ENCODE measurements around the gene SERTAD2.

SERTAD2 gene

DNA sequence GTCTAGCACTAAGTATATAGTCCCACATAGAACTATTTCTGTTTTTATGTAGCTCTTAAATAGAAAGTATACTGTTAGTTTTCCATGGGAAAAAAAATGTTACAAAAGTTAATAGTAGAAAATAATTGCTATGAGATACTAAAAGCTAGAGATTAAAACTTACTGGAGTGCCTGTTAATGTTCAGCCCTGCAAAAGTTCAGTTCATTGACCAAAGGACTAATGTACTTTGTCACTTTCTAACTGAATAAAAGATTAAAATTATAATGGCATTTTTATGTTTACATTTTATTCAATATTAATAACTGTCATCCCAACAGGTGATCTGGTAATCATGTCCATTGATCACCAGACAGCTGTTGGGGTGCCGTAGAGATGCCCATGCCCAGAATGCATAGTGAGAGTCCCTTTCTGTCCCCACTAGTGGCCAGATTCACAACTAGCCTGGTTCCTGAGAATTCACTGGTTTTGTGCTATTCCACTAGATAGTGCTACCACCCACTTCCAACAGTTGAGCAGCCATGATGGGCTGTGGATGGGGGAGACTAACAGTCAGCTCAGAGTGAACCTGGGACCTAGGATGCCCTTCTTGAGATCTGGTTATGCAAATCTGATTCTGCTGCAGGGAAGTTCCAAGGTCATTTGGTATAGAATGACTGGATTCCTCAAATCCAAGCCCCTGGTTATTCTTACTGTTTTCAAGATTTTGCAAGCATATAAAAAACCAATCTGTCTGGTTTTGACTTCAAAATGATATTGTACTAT, 71.8 kb downstream of the SERTAD2 start:
- no peak for DNase-seq (ENCODE audit: low spot score)
